ENCODE results near the gene DOCK3. TPM values are rescaled to one million over a fixed set of nuclear protein-coding genes. Genes with fewer than 3 reads are reported as not detected.
"Not testable (repeated sequence)": the region's sequence is repeated elsewhere in the genome, so short reads cannot be mapped to it uniquely, and the experiment has no call there.

The DOCK3 gene
- polyA plus RNA-seq, 1 donor from 2014 or later: not detected

DNA sequence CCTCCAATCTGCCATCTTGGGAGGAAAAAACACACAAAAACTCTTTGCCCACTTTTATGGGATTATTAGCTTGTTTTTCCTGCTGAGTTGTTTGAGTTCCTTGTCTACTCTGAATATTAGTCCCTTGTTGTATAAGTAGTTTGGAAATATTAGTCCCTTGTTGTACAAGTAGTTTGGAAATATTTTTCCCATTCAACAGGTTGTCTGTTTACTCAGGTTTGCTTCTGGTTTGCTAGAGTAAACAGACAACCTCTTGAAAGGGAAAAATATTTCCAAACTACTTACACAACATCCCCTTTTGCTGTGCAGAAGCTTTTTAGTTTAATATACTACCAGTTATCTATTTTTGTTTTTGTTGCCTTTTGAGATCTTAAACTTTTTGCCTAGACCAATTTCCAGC, 517.0 kb downstream of the DOCK3 start:
- H3K27ac Mint-ChIP-seq: no peak overlapping the region
- H3K4me1 Mint-ChIP-seq: peaks cover 0 to 1% (median 0%) of the 10 kb centered on the region in 3 donors
- peaks cover 2 to 8% (median 4%) of the 10 kb centered on the region in 3 donors for H3K9me3 Mint-ChIP-seq
- H3K27me3 Mint-ChIP-seq: no peaks in the 10 kb centered on the region
- H3K4me3 Mint-ChIP-seq: no peak overlapping the region
- H3K36me3 Mint-ChIP-seq: peaks cover 5% of the 10 kb centered on the region

DNA sequence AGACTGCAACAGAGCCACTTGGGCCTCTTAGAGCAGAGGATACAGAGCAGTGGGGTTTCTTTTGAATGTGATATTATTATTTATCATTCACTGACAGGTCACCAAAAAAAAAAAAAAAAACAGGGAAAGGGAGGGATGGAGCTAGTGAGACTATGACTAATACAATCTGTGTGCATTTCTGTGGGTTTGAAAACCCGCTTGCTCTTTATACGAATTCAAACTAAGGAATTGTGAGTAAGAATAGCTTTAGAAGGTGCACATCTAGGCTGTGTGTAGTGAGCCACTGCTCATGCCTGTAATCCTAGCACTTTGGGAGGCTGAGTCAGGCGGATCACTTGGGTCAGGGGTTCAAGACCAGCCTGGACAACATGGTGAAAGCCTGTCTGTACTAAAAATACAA, 523.8 kb downstream of the DOCK3 start:
- peaks cover 2 to 12% (median 4%) of the 10 kb centered on the region in 3 donors for H3K9me3 Mint-ChIP-seq
- H3K4me3 Mint-ChIP-seq: no peak overlapping the region
- peaks cover 2% of the 10 kb centered on the region for H3K27me3 Mint-ChIP-seq
- H3K4me1 Mint-ChIP-seq: peaks cover 0 to 1% (median 0%) of the 10 kb centered on the region in 3 donors
- peaks cover 2% of the 10 kb centered on the region for H3K36me3 Mint-ChIP-seq
- no peak overlapping the region for H3K27ac Mint-ChIP-seq

DNA sequence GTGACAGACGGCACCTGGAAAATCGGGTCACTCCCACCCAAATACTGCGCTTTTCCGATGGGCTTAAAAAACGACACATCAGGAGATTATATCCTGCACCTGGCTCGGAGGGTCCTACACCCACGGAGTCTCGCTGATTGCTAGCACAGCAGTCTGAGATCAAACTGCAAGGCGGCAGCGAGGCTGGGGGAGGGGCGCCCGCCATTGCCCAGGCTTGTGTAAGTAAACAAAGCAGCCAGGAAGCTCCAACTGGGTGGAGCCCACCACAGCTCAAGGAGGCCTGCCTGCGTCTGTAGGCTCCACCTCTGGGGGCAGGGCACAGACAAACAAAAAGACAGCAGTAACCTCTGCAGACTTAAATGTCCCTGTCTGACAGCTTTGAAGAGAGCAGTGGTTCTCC, 524.6 kb downstream of the DOCK3 start:
- not testable (repeated sequence) for H3K27ac Mint-ChIP-seq, H3K27me3 Mint-ChIP-seq, H3K4me1 Mint-ChIP-seq, H3K36me3 Mint-ChIP-seq, H3K4me3 Mint-ChIP-seq
- H3K9me3 Mint-ChIP-seq: peaks cover 2 to 12% (median 4%) of the 10 kb centered on the region in 3 donors

DNA sequence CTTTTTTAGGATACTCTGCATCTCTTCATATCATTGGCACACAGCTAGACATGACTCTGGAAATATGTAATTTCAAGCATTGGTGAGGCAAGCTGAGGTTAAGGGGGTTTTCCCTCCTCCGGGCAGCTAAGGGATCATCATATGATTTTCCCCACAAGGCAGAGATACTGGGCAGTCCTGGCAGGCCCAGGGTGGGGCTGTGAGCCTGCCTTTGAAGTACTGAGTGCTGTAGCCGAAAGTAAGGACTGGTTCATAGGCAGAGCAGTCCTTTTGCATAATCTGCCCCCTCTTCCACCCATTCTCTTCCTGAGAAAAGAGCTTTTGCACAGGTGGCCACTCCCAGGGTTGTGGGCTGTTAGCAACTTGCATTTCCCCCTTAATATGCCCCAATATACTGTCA, 541.6 kb downstream of the DOCK3 start:
- no peak overlapping the region for H3K4me3 Mint-ChIP-seq
- peaks cover 4% of the 10 kb centered on the region for H3K27me3 Mint-ChIP-seq
- no peaks in the 10 kb centered on the region for H3K4me1 Mint-ChIP-seq
- H3K9me3 Mint-ChIP-seq: peaks cover 0 to 4% (median 1%) of the 10 kb centered on the region in 3 donors
- no peaks in the 10 kb centered on the region for H3K36me3 Mint-ChIP-seq
- no peak overlapping the region for H3K27ac Mint-ChIP-seq

DNA sequence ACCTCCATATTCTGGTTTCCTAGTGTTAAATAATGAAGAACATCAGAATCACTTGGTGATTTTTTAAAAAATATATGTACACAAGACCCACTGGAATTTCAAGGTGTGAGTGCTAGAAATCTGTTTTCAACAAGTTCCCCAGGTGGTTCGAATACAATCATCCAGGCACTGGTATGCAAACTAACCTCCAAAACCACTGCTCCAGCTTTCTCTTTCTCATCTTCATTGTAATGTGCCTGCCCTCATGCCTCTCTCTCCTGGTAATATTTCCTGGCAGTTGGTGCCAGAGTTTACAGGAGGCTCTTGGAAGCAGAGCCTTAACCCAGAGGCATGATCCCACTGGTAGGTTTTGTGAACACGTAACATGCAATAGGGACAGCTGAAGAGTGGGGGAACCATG, 547.2 kb downstream of the DOCK3 start:
- Mint-ChIP-seq H3K4me3 (no peak overlapping the region), H3K27me3 (no peaks in the 10 kb centered on the region), H3K27ac (no peak overlapping the region), H3K4me1 (no peaks in the 10 kb centered on the region), H3K9me3 (peaks cover 0 to 2% (median 0%) of the 10 kb centered on the region in 3 donors), H3K36me3 (peaks cover 2% of the 10 kb centered on the region)

DNA sequence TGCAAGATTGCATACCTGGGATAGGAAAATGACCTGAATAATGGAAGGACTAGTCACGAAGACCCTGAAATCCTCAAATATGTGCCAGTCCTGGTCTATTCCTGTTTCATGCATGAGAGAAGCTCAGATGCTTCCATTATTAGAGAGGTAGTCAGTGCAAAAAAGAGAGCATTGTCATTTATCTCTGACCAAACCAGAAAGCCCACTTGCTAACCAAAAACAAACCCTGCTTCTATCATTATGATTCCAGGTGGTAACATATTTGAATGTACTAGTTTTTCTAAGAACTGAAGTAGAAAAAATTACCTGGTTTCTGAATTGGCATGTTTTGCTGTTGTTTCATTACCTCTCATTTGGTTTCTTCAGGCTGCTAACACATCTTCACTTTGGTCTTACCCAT, 549.6 kb downstream of the DOCK3 start:
- H3K4me1 Mint-ChIP-seq: no peaks in the 10 kb centered on the region

DNA sequence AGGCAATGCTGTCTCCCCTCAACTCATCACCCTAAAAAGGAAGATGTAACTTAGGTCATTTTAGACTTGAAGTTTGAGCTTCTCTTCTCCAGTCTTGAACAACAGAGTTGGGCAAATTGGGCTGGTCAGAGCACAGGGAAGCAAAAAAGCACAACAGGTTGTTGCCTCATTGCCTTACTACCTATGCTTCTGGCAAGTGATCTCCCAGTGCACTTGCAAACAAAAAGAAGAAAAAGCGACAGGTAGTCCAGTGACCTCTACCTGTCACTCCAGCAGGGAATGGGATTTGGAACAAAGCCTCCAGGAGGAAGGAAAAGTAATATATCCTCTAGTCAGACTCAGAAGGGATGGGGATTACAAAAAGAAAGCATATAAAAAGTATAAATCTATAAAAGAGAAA, 550.1 kb downstream of the DOCK3 start:
- H3K36me3 Mint-ChIP-seq: peaks cover 2% of the 10 kb centered on the region
- H3K4me3 Mint-ChIP-seq: no peak overlapping the region
- H3K9me3 Mint-ChIP-seq: peaks cover 0 to 2% (median 0%) of the 10 kb centered on the region in 3 donors
- no peaks in the 10 kb centered on the region for H3K27me3 Mint-ChIP-seq
- H3K27ac Mint-ChIP-seq: no peak overlapping the region
- H3K4me1 Mint-ChIP-seq: no peaks in the 10 kb centered on the region

More for the DNA sequence above, 549.6 kb downstream of the DOCK3 start:
- no peaks in the 10 kb centered on the region for H3K27me3 Mint-ChIP-seq
- no peak overlapping the region for H3K4me3 Mint-ChIP-seq
- peaks cover 2% of the 10 kb centered on the region for H3K36me3 Mint-ChIP-seq
- H3K27ac Mint-ChIP-seq: no peak overlapping the region
- H3K9me3 Mint-ChIP-seq: peaks cover 0 to 2% (median 0%) of the 10 kb centered on the region in 3 donors

DNA sequence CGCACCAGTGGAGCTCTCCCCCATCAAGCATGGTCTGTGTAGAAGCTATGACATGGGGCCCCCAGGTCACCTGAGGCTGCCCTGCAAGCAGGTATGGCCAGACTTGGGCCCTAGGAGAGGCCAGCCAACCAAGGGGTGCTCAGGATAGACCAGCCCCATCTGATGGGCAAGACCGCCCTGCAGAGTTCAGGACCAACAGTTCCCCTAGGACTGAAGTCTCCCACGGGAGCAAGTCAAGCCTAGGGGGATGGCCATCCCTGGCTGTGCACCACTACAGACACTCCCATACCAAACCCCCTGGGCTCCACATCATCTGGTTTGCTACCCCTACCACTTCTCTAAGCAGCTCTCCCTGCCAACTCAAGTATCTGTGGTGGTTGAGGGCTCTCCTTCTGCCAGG, 568.2 kb downstream of the DOCK3 start:
- peaks cover 0 to 2% (median 0%) of the 10 kb centered on the region in 3 donors for H3K4me1 Mint-ChIP-seq
- no peaks in the 10 kb centered on the region for H3K36me3 Mint-ChIP-seq
- no peak overlapping the region for H3K27ac Mint-ChIP-seq
- peaks cover 2 to 4% (median 4%) of the 10 kb centered on the region in 3 donors for H3K9me3 Mint-ChIP-seq
- peaks cover 4% of the 10 kb centered on the region for H3K27me3 Mint-ChIP-seq
- no peak overlapping the region for H3K4me3 Mint-ChIP-seq

DNA sequence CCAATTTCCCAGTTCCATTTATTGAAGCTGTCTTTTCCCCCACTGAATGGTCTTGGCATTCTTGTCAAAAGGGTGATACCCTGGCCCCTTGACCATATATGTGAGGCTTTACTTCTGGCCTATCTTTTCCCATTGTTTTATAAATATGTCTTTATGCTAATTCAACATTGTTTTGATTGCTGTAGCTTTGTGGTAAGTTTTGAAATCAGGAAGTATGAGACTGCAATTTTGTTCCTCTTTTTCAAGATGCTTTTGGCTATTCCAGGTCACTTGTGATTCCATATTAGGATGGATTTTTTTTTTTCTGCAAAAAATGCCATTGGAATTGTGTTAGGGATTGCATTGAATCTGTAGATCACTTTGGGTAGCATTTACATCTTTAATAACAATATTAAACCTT, 569.2 kb downstream of the DOCK3 start:
- peaks cover 0 to 4% (median under 1%) of the 10 kb centered on the region in 3 donors for H3K9me3 Mint-ChIP-seq
- H3K4me3 Mint-ChIP-seq: peak overlapping the region in 1 of 4 donors; percentile 9
- no peaks in the 10 kb centered on the region for H3K36me3 Mint-ChIP-seq
- peaks cover 1% of the 10 kb centered on the region for H3K27me3 Mint-ChIP-seq
- peaks cover 0 to 2% (median 0%) of the 10 kb centered on the region in 3 donors for H3K4me1 Mint-ChIP-seq
- no peak overlapping the region for H3K27ac Mint-ChIP-seq

DNA sequence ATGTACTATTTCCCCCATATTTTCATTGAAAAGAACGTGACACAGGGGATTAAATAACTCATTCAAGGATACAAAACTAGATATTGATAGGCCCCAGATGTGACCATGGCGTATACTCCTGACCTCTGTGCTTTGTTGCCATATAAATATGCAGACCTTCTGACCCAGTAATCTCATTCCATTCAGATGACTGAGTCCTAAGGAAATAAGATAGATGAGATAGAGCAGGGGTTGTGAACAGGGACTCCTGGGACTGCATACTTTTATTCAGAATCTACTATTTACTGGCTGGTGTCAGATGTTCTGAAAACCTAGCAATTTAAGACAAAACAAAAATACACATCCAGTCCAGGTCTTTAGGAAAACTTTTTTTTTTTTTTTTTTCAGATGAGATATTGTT, 571.1 kb downstream of the DOCK3 start:
- Mint-ChIP-seq H3K4me1 (peaks cover 0 to 2% (median 0%) of the 10 kb centered on the region in 3 donors), H3K27me3 (peaks cover 1% of the 10 kb centered on the region), H3K36me3 (no peaks in the 10 kb centered on the region), H3K4me3 (no peak overlapping the region), H3K9me3 (peaks cover 0 to 5% (median 0%) of the 10 kb centered on the region in 3 donors), H3K27ac (no peak overlapping the region)

DNA sequence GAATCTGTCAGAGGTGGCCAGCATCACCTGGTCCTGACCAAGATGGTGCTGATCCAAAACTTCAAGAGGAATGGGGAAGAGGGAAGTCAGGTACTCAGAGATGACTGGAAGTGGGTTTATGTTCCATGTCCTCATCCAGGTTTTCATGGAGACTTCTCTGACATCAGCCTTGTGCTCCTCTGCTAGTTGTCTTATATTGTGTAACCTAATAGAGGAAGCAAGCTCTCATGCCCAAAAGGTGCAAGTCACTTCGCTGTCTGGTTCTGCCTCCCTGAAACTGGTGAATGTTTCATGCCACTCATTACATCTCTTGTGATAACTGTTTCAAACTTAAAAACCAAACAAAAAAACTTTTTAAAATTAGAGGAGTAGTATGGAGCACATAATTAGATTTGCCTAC, 583.1 kb downstream of the DOCK3 start:
- H3K9me3 Mint-ChIP-seq: peaks cover 0 to 8% (median 0%) of the 10 kb centered on the region in 3 donors
- H3K27ac Mint-ChIP-seq: no peak overlapping the region
- H3K36me3 Mint-ChIP-seq: peaks cover 4% of the 10 kb centered on the region
- H3K27me3 Mint-ChIP-seq: peaks cover 22% of the 10 kb centered on the region
- peaks cover 0 to 1% (median 0%) of the 10 kb centered on the region in 3 donors for H3K4me1 Mint-ChIP-seq
- no peak overlapping the region for H3K4me3 Mint-ChIP-seq

DNA sequence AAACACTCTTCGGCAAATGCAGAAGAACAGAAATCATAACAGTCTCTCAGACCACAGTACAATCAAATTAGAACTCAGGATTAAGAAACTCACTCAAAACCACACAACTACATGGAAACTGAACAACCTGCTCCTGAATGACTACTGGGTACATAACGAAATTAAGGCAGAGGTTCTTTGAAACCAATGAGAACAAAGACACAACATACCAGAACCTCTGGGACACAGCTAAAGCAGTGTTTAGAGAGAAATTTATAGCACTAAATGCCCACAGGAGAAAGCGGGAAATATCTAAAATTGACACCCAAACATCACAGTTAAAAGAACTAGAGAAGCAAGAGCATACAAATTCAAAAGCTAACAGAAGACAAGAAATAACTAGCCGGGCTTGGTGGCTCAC, 589.4 kb downstream of the DOCK3 start:
- not testable (repeated sequence) for H3K27me3 Mint-ChIP-seq, H3K27ac Mint-ChIP-seq, H3K36me3 Mint-ChIP-seq, H3K9me3 Mint-ChIP-seq, H3K4me3 Mint-ChIP-seq
- peaks cover 9 to 15% (median 11%) of the 10 kb centered on the region in 3 donors for H3K4me1 Mint-ChIP-seq

DNA sequence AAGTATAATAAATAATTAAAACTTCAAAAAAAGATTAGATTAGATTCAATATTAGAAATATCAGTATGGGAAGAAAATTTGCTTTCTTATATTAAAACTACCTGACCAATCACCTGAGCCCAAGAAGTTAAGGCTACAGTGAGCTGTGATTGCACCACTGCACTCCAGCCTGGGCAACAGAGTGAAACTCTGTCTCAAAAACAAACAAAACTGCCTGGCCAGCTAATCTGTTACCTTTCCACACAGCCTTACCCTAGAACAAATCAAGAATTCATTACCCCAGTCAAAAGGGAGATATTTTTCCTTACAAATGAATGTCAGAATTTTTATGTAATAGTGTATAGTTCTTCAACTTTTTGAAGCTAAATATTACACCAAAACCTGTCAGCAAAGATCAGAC, 593.4 kb downstream of the DOCK3 start:
- peaks cover 9 to 18% (median 11%) of the 10 kb centered on the region in 3 donors for H3K4me1 Mint-ChIP-seq
- peak overlapping the region in 1 of 4 donors; percentile 18 for H3K4me3 Mint-ChIP-seq
- H3K9me3 Mint-ChIP-seq: peaks cover 0 to 5% (median 2%) of the 10 kb centered on the region in 3 donors
- peaks cover 1% of the 10 kb centered on the region for H3K27me3 Mint-ChIP-seq
- no peak overlapping the region for H3K27ac Mint-ChIP-seq
- H3K36me3 Mint-ChIP-seq: peaks cover 2% of the 10 kb centered on the region

DNA sequence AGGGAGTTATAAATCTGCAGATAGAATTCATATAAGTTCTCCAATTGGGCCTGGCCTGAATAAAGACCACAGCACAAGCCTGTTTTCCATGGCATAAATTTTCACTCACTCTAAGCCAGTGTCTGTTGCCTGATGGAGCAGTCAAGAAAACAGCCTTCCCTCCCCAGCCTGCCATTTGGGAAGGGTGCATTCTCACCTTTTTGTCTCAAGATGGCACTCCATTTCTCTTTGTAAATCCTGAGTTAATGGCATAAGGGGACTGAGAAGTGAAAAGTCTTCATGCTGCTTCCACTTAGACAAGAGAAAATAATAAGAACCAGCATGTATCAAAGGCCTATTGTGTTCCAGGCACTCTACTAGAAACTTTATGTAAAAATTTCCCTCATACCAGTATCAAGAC, 594.7 kb downstream of the DOCK3 start:
- H3K4me3 Mint-ChIP-seq: no peak overlapping the region
- H3K4me1 Mint-ChIP-seq: peaks cover 9 to 18% (median 11%) of the 10 kb centered on the region in 3 donors
- H3K36me3 Mint-ChIP-seq: no peaks in the 10 kb centered on the region
- H3K9me3 Mint-ChIP-seq: peaks cover 0 to 5% (median 2%) of the 10 kb centered on the region in 3 donors
- H3K27ac Mint-ChIP-seq: no peak overlapping the region
- peaks cover 2% of the 10 kb centered on the region for H3K27me3 Mint-ChIP-seq

DNA sequence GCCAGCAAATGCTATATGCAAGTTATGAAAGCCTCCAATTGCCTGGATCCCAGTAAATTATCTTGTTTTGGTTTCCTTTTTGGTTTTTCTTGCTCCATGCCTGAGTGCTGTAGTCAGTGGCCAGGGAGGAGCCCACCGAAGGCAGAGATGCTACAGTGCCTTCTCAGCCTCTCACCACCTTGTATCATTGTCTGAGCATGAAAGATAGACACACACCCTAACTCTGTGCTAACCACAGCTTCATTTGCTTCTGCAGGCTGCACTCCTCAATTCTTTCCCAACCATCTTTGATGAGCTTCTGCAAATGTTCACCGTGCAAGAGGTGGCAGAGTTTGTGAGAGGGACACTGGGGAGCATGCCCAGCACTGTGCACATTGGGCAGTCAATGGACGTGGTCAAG, 595.8 kb downstream of the DOCK3 start:
- H3K27ac Mint-ChIP-seq: no peak overlapping the region
- no peaks in the 10 kb centered on the region for H3K36me3 Mint-ChIP-seq
- peaks cover 1 to 12% (median 11%) of the 10 kb centered on the region in 3 donors for H3K4me1 Mint-ChIP-seq
- H3K4me3 Mint-ChIP-seq: no peak overlapping the region
- peaks cover 2% of the 10 kb centered on the region for H3K27me3 Mint-ChIP-seq
- H3K9me3 Mint-ChIP-seq: peaks cover 0 to 5% (median 2%) of the 10 kb centered on the region in 3 donors

DNA sequence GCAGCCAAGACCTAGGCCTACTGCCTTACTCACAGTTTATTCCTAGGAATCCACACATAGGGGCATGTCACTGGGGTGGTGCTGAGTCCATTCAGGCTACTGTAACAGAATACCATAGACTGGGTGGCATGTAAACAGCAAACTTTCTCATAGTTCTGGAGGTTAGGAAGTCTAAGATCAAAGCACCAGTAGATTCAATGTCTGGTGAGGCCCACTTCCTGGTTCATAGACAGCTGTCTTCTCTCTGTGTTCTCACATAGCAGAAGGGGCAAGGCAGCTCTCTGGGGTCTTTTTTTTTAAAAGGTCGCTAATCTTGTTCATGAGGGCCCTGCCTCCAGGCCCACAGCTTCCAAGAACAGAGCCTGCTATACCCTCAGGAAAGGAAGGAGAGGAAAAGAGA, 596.4 kb downstream of the DOCK3 start:
- Mint-ChIP-seq H3K36me3 (no peaks in the 10 kb centered on the region), H3K27me3 (peaks cover 2% of the 10 kb centered on the region), H3K27ac (no peak overlapping the region), H3K9me3 (peaks cover 0 to 2% (median 0%) of the 10 kb centered on the region in 3 donors), H3K4me1 (peaks cover 0 to 6% (median 6%) of the 10 kb centered on the region in 3 donors), H3K4me3 (no peak overlapping the region)

All from IgD-negative memory B cell (primary cell).